CD1c-positive myeloid dendritic cell (primary cell): Measurements from ENCODE around the gene FHIT.
A peak's percentile ranks its signal among the peaks of the same experiment; 100 is the strongest.

ENCODE experiments used
- DNase-seq: peaks from one replicate; pipeline ENCODE4 v3.0.0-alpha.2; 2016; ENCODE audit errors: extremely low spot score

FHIT gene

GRCh38 chr3:60630953-60631352 lies 620.3 kb downstream of the FHIT start:
- DNase-seq: no peak

- no peak for DNase-seq
Observed at GRCh38 chr3:60629816-60630215, 621.4 kb downstream of the FHIT start.

- no peak for DNase-seq
Observed at GRCh38 chr3:60622349-60622748, 628.9 kb downstream of the FHIT start.

GRCh38 chr3:60617188-60617587 lies 634.1 kb downstream of the FHIT start:
- no peak for DNase-seq

- no peak for DNase-seq
Observed at GRCh38 chr3:60613769-60614303, 637.4 kb downstream of the FHIT start.

GRCh38 chr3:60610441-60611112 lies 640.7 kb downstream of the FHIT start:
- no peak for DNase-seq

- DNase-seq: no peak
Observed at GRCh38 chr3:60609446-60609845, 641.8 kb downstream of the FHIT start.

GRCh38 chr3:60603860-60604259 lies 647.4 kb downstream of the FHIT start:
- DNase-seq: no peak

- no peak for DNase-seq
Observed at GRCh38 chr3:60600848-60601247, 650.4 kb downstream of the FHIT start.

GRCh38 chr3:60599586-60599985 lies 651.7 kb downstream of the FHIT start:
- DNase-seq: no peak

- no peak for DNase-seq
Observed at GRCh38 chr3:60598671-60599070, 652.6 kb downstream of the FHIT start.

GRCh38 chr3:60594025-60594424 lies 657.2 kb downstream of the FHIT start:
- DNase-seq: peak; percentile 14

GRCh38 chr3:60591267-60591666 lies 660.0 kb downstream of the FHIT start:
- DNase-seq: no peak

GRCh38 chr3:60588806-60589205 lies 662.4 kb downstream of the FHIT start:
- no peak for DNase-seq

- DNase-seq: no peak
Observed at GRCh38 chr3:60585918-60586317, 665.3 kb downstream of the FHIT start.

GRCh38 chr3:60584250-60584649 lies 667.0 kb downstream of the FHIT start:
- no peak for DNase-seq

- DNase-seq: no peak
Observed at GRCh38 chr3:60582288-60582687, 669.0 kb downstream of the FHIT start.

GRCh38 chr3:60580809-60581208 lies 670.4 kb downstream of the FHIT start:
- no peak for DNase-seq

GRCh38 chr3:60579734-60580133 lies 671.5 kb downstream of the FHIT start:
- DNase-seq: no peak

- DNase-seq: no peak
Observed at GRCh38 chr3:60578936-60579335, 672.3 kb downstream of the FHIT start.

GRCh38 chr3:60577601-60578000 lies 673.7 kb downstream of the FHIT start:
- no peak for DNase-seq

- DNase-seq: no peak
Observed at GRCh38 chr3:60575718-60576272, 675.5 kb downstream of the FHIT start.

GRCh38 chr3:60574046-60574769 lies 677.0 kb downstream of the FHIT start:
- no peak for DNase-seq
